Adrenal gland (tissue), 5 donors: ENCODE data around the gene ATG4A.

ENCODE experiments used
- CTCF ChIP-seq, 6 experiments: fragments of 450-650 bp in 4 of 6; fragments of 200-600 bp in 2 of 6; sonication (generic) in 1 of 6; IDR thresholded peaks; 1 replicate in 5 of 6; 2 replicates in 1 of 6; pipeline versions ENCODE4 v1.5.1 to v1.8.0; 2016 to 2021; ENCODE audit warnings: antibody characterized with exemption in 6 of 6, mild to moderate bottlenecking in 2 of 6, moderate library complexity in 1 of 6
- POLR2A ChIP-seq, 2 donors: fragments of 450-650 bp; IDR thresholded peaks; one replicate each; pipeline ENCODE4 v1.6.1; 2017; ENCODE audit warnings: antibody characterized with exemption in 2 of 2, mild to moderate bottlenecking in 2 of 2, moderate library complexity in 1 of 2
- donor health status: DM: no; HTN: no; CAD: no.

- TF ChIP-seq CTCF (IDR thresholded peaks at IDR 0.05), result no peak
- TF ChIP-seq POLR2A (IDR thresholded peaks at IDR 0.05), result no peak
Observed at GRCh38 chrX:108090491-108091263, 901 bp upstream of the ATG4A start.
